GM12878 (cell line): Measurements from ENCODE around the gene SYNDIG1. TPM values are rescaled to one million over a fixed set of nuclear protein-coding genes. Genes with fewer than 3 reads are reported as not detected.

Source experiments
- ATAC-seq: fragments of 200-7000 bp; cut with Tn5 transposase; 3 replicates; pipeline ENCODE4 v1.9.1; 2020; ENCODE audit warnings: mild to moderate bottlenecking, moderate library complexity
- BruUV-seq: library from RNA; stranded (reverse); fragments of 400-500 nt; replicated peaks from 2 replicates; lab custom pipeline; 2021; lab: Mats Ljungman, UMichigan
- CTCF ChIA-PET: fragments of 300-600 bp; sonication (Branson Sonifier 250); formaldehyde crosslinking; extraction: SDS; loops from one replicate; lab custom pipeline; 2021; ENCODE audit warnings: inconsistent platforms; lab: Yijun Ruan, JAX
- POLR2A ChIA-PET: fragments of 350-600 bp; formaldehyde crosslinking; extraction: SDS; loops from one replicate; lab custom pipeline; 2021; ENCODE audit warnings: inconsistent platforms; lab: Charles Lee
- RAD21 ChIA-PET: fragments of 300-600 bp; sonication (Branson Sonifier 250); formaldehyde crosslinking; loops from one replicate; lab custom pipeline; 2023; ENCODE audit warnings: antibody characterized with exemption; ENCODE audit not compliant: unreplicated experiment; lab: Charles Lee
- SMC1A ChIA-PET: fragments of 300-600 bp; sonication (Branson Sonifier 250); formaldehyde crosslinking; loops from one replicate; lab custom pipeline; 2023; ENCODE audit not compliant: unreplicated experiment, uncharacterized antibody; lab: Charles Lee
- DNase-seq: peaks from one replicate; pipeline ENCODE4 v3.0.0-alpha.2; 2011; ENCODE audit warnings: low read depth, low spot score
- FAIRE-seq: peaks from 3 replicates; lab custom pipeline; 2011; peaks lifted over from hg19 to GRCh38; lab: Jason Lieb, UNC
- H2AFZ ChIP-seq: 2 replicates; pipeline ENCODE4 v1.6.0; 2011; ENCODE audit warnings: low read depth, low read length, control low read depth; ENCODE audit not compliant: control insufficient read depth
- H3K27ac ChIP-seq: 2 replicates; pipeline ENCODE4 v1.5.1; 2011; ENCODE audit warnings: control low read depth; ENCODE audit not compliant: control insufficient read depth, insufficient read depth
- H3K27me3 ChIP-seq, 2 experiments: replicated peaks in 1 of 2; 2 replicates each; pipeline versions ENCODE4 v1.6.0 to v1.6.1; 2011; ENCODE audit warnings: low read length in 1 of 2; ENCODE audit not compliant: control insufficient read depth in 2 of 2, insufficient read depth in 2 of 2
- H3K36me3 ChIP-seq, 2 experiments: 2 replicates each; pipeline ENCODE4 v1.5.1; 2011; ENCODE audit warnings: low read length in 1 of 2; ENCODE audit not compliant: control insufficient read depth in 2 of 2, insufficient read depth in 2 of 2
- H3K4me1 ChIP-seq: 2 replicates; pipeline ENCODE4 v1.6.1; 2011; ENCODE audit warnings: mild to moderate bottlenecking, low read length, moderate library complexity, mixed read lengths; ENCODE audit not compliant: control insufficient read depth, insufficient read depth
- H3K4me2 ChIP-seq: 2 replicates; pipeline ENCODE4 v1.6.0; 2011; ENCODE audit warnings: control low read depth; ENCODE audit not compliant: control insufficient read depth, insufficient read depth
- H3K4me3 ChIP-seq: fragments of 200-600 bp; sonication (generic); 2 replicates; pipeline ENCODE4 v1.5.1; 2016
- H3K79me2 ChIP-seq: 2 replicates; pipeline ENCODE4 v1.6.0; 2011; ENCODE audit warnings: low read length; ENCODE audit not compliant: control insufficient read depth, insufficient read depth
- H3K9ac ChIP-seq: 2 replicates; pipeline ENCODE4 v1.8.0; 2011; ENCODE audit warnings: low read length, control low read depth, mixed read lengths; ENCODE audit not compliant: control insufficient read depth, insufficient read depth
- H3K9me3 ChIP-seq: replicated peaks from 3 replicates; pipeline ENCODE4 v1.5.1; 2011; ENCODE audit warnings: mild to moderate bottlenecking, low read length; ENCODE audit not compliant: control insufficient read depth, insufficient read depth
- H4K20me1 ChIP-seq: 2 replicates; pipeline ENCODE4 v1.6.0; 2011; ENCODE audit not compliant: control insufficient read depth, insufficient read depth
- BCLAF1 ChIP-seq: fragments of 450-650 bp; IDR thresholded peaks from 2 replicates; pipeline ENCODE4 v1.6.1; 2017; ENCODE audit warnings: antibody characterized with exemption, mild to moderate bottlenecking, moderate library complexity
- BHLHE40 ChIP-seq, 2 experiments: fragments of 450-650 bp in 1 of 2; IDR thresholded peaks; 2 replicates each; pipeline ENCODE4 v1.6.1; 2011 to 2017; ENCODE audit warnings: low read depth in 2 of 2, borderline replicate concordance in 1 of 2, improper control_type of control experiment in 1 of 2, low read length in 1 of 2, mild to moderate bottlenecking in 1 of 2
- CBX5 ChIP-seq: sonication (generic); IDR thresholded peaks from 2 replicates; pipeline ENCODE4 v1.6.1; 2016; ENCODE audit warnings: low read depth, moderate library complexity, mild to moderate bottlenecking, inconsistent platforms
- CEBPB ChIP-seq, 2 experiments: fragments of 150-350 bp in 1 of 2; IDR thresholded peaks; 2 replicates each; pipeline ENCODE4 v1.6.1; 2012 to 2014; ENCODE audit warnings: low read depth in 2 of 2, low read length in 2 of 2, borderline replicate concordance in 1 of 2, inconsistent platforms in 1 of 2
- MTA2 ChIP-seq: fragments of 450-650 bp; IDR thresholded peaks from 2 replicates; pipeline ENCODE4 v1.6.1; 2016; ENCODE audit warnings: low read depth, mild to moderate bottlenecking, moderate library complexity
- NFYB ChIP-seq: IDR thresholded peaks from 2 replicates; pipeline ENCODE4 v1.6.1; 2011; ENCODE audit warnings: low read depth, mild to moderate bottlenecking, low read length, improper control_type of control experiment, moderate library complexity; ENCODE audit not compliant: insufficient read depth
- NR2C2 ChIP-seq: IDR thresholded peaks from 2 replicates; pipeline ENCODE4 v1.6.1; 2011; ENCODE audit warnings: borderline replicate concordance, low read depth; ENCODE audit not compliant: control insufficient read depth, insufficient read length
- PML ChIP-seq: IDR thresholded peaks from 2 replicates; pipeline ENCODE4 v1.6.1; 2012; ENCODE audit warnings: low read length, inconsistent platforms
- POLR2A ChIP-seq: IDR thresholded peaks from 2 replicates; pipeline ENCODE4 v1.6.1; 2011; ENCODE audit warnings: low read depth, mild to moderate bottlenecking, low read length
- RAD51 ChIP-seq: fragments of 450-650 bp; IDR thresholded peaks from 2 replicates; pipeline ENCODE4 v1.6.1; 2016; ENCODE audit warnings: moderate library complexity, mild to moderate bottlenecking, inconsistent platforms
- SMC3 ChIP-seq: IDR thresholded peaks from 2 replicates; pipeline ENCODE4 v1.6.1; 2011; ENCODE audit warnings: low read length, improper control_type of control experiment, borderline replicate concordance
- YY1 ChIP-seq: IDR thresholded peaks from 2 replicates; pipeline ENCODE4 v1.6.1; 2011; ENCODE audit warnings: low read depth, mild to moderate bottlenecking, low read length
- WGBS: methylation state at CpG from one replicate; pipeline ENCODE4 v1.1.6; 2016; ENCODE audit warnings: low lambda C conversion rate; ENCODE audit not compliant: insufficient replicate concordance, insufficient coverage; ENCODE audit errors: missing lambda C conversion rate; 5-methylcytosine and 5-hydroxymethylcytosine counted together
- in situ Hi-C: fragments of 300-500 bp; cut with MboI; formaldehyde crosslinking; loops from 9 replicates; pipeline ENCODE4 v1.14.3; 2018; ENCODE audit warnings: mixed read lengths
- intact Hi-C: fragments of 100-400 bp; cut with micrococcal nuclease; formaldehyde crosslinking; loops from one replicate; pipeline ENCODE4 v1.14.2; 2022; ENCODE audit not compliant: unreplicated experiment
- polyA plus RNA-seq, 11 experiments: library from polyadenylated mRNA; depleted of rRNA in 4 of 11; unstranded in 6 of 11; stranded (reverse) in 5 of 11; fragments of >200 nt; fragmentation: Nextera tagmentation in 4 of 11; fragmentation: Illumina TruSeq in 1 of 11; extraction: Ambion mirVana in 4 of 11; extraction: Trizol in 1 of 11; gene quantifications; 1 replicate in 1 of 11; 2 replicates in 10 of 11; pipeline versions ENCODE4 v1.2.1 to v1.2.3, GENCODE V29; 2011 to 2016; ENCODE audit warnings: inconsistent platforms in 2 of 11, missing spikeins in 2 of 11, low read depth in 1 of 11
- total RNA-seq, 4 experiments: library from RNA; depleted of rRNA in 3 of 4; stranded (reverse); fragments of >200 nt in 3 of 4; fragmentation: Illumina TruSeq in 1 of 4; extraction: Trizol in 1 of 4; gene quantifications; 2 replicates each; pipeline versions ENCODE4 v1.2.1 to v1.2.3, GENCODE V29; 2013 to 2021
- TF ChIP-seq, protein P1 (sequence below): IDR thresholded peaks from 2 replicates; pipeline ENCODE4 v1.6.1; 2012; ENCODE audit warnings: low read depth, low read length, improper control_type of control experiment
- TF ChIP-seq, protein P2 (sequence below): fragments of 450-650 bp; IDR thresholded peaks from 2 replicates; pipeline ENCODE4 v1.6.1; 2016; ENCODE audit warnings: mild to moderate bottlenecking

SYNDIG1 gene
- total and polyA plus RNA-seq, 10 of the 15 experiments (the other 5 are each of a cell fraction or from before 2014, with no cell fraction given): not detected

- TF ChIP-seq, protein P1, sequence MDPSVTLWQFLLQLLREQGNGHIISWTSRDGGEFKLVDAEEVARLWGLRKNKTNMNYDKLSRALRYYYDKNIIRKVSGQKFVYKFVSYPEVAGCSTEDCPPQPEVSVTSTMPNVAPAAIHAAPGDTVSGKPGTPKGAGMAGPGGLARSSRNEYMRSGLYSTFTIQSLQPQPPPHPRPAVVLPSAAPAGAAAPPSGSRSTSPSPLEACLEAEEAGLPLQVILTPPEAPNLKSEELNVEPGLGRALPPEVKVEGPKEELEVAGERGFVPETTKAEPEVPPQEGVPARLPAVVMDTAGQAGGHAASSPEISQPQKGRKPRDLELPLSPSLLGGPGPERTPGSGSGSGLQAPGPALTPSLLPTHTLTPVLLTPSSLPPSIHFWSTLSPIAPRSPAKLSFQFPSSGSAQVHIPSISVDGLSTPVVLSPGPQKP: no peak
- TF ChIP-seq MTA2 (no peak), YY1 (no peak), PML (no peak), BCLAF1 (no peak), RAD51 (no peak), POLR2A (no peak), CEBPB (IDR thresholded peaks at IDR 0.05; ENCODE audit: borderline replicate concordance in 1 of 2, low read depth in 2 of 2, low read length in 2 of 2) (no peak), NR2C2 (no peak), NFYB (no peak), BHLHE40 (IDR thresholded peaks at IDR 0.05; ENCODE audit: borderline replicate concordance in 1 of 2, low read depth in 2 of 2, low read length in 1 of 2) (no peak), CBX5 (no peak), SMC3 (no peak)
- TF ChIP-seq, protein P2, sequence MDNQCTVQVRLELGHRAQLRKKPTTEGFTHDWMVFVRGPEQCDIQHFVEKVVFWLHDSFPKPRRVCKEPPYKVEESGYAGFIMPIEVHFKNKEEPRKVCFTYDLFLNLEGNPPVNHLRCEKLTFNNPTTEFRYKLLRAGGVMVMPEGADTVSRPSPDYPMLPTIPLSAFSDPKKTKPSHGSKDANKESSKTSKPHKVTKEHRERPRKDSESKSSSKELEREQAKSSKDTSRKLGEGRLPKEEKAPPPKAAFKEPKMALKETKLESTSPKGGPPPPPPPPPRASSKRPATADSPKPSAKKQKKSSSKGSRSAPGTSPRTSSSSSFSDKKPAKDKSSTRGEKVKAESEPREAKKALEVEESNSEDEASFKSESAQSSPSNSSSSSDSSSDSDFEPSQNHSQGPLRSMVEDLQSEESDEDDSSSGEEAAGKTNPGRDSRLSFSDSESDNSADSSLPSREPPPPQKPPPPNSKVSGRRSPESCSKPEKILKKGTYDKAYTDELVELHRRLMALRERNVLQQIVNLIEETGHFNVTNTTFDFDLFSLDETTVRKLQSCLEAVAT: no peak
- Histone ChIP-seq H3K4me3 (no peak overlapping the region), H3K27ac (no peak overlapping the region), H2AFZ (no peak overlapping the region), H3K9ac (no peak overlapping the region), H3K79me2 (no peaks in the 10 kb centered on the region), H3K36me3 (no peaks in the 10 kb centered on the region), H4K20me1 (no peaks in the 10 kb centered on the region), H3K4me1 (no peaks in the 10 kb centered on the region), H3K27me3 (no peaks in the 10 kb centered on the region), H3K4me2 (no peak overlapping the region), H3K9me3 (no peaks in the 10 kb centered on the region; the same call in 2 of the 3 replicates)
- CTCF ChIA-PET: no interaction called here
- FAIRE-seq: no peak
- no peak for ATAC-seq
- RAD21 ChIA-PET: no interaction called here
- SMC1A ChIA-PET: no interaction called here
- 36% methylated on average over 5 of the region's 5 CpGs for WGBS
- BruUV-seq: no TSS peak
- DNase-seq: no peak
- intact Hi-C loops: no loop called here
- POLR2A ChIA-PET: no interaction called here
- in situ Hi-C loops: no loop called here
These were observed 127.6 kb downstream of the SYNDIG1 start for GRCh38 chr20:24597051-24597450.
